A549 (cell line): Measurements from ENCODE around the gene MAPK8IP3. TPM values are rescaled to one million over a fixed set of nuclear protein-coding genes. Genes with fewer than 3 reads are reported as not detected.

Experiments
- ATAC-seq, 2 experiments: fragments of 200-7000 bp in 1 of 2; fragments of >200 bp in 1 of 2; cut with Nextera tagmentation in 1 of 2; cut with Tn5 transposase in 1 of 2; 3 replicates each; pipeline versions ENCODE4 v1.8.0 to v1.9.1; 2018 to 2020; ENCODE audit warnings: mild to moderate bottlenecking in 1 of 2, moderate library complexity in 1 of 2
- CTCF ChIA-PET: fragments of 300-600 bp; sonication (Branson Sonifier 250); formaldehyde crosslinking; extraction: SDS; loops from one replicate; lab custom pipeline; 2021; ENCODE audit warnings: antibody characterized with exemption, inconsistent platforms; lab: Yijun Ruan, JAX
- POLR2A ChIA-PET: fragments of 350-600 bp; formaldehyde crosslinking; extraction: SDS; loops from one replicate; lab custom pipeline; 2021; ENCODE audit warnings: antibody characterized with exemption, inconsistent platforms; lab: Yijun Ruan, JAX
- DNase-seq, 2 experiments: peaks; one replicate each; pipeline versions ENCODE4 v3.0.0 to v3.0.0-alpha.2; 2011 to 2016; ENCODE audit warnings: low read depth in 1 of 2, low spot score in 1 of 2
- FAIRE-seq: peaks from 2 replicates; lab custom pipeline; 2011; peaks lifted over from hg19 to GRCh38; lab: Jason Lieb, UNC
- H3K27ac ChIP-seq, 2 experiments: fragments of >200 bp; sonication (Bioruptor Twin); formaldehyde crosslinking; 3 replicates each; pipeline ENCODE4 v1.5.1; 2016 to 2017
- H3K4me1 ChIP-seq: fragments of >200 bp; sonication (Bioruptor Twin); formaldehyde crosslinking; 3 replicates; pipeline ENCODE4 v1.6.1; 2016
- H3K4me2 ChIP-seq: fragments of >200 bp; sonication (Bioruptor Twin); formaldehyde crosslinking; 3 replicates; pipeline ENCODE4 v1.6.1; 2016
- H3K4me3 ChIP-seq: fragments of >200 bp; sonication (Bioruptor Twin); formaldehyde crosslinking; 3 replicates; pipeline ENCODE4 v1.5.1; 2016
- H3K9me3 ChIP-seq: fragments of >200 bp; sonication (Bioruptor Twin); formaldehyde crosslinking; 3 replicates; pipeline ENCODE4 v1.6.1; 2016
- CBX8 ChIP-seq: fragments of 200-600 bp; sonication (generic); IDR thresholded peaks from 2 replicates; pipeline ENCODE4 v1.6.1; 2016
- CHD4 ChIP-seq: fragments of 200-600 bp; sonication (generic); IDR thresholded peaks from 2 replicates; pipeline ENCODE4 v1.6.1; 2016; ENCODE audit warnings: antibody characterized with exemption, mild to moderate bottlenecking, borderline replicate concordance
- EHMT2 ChIP-seq: fragments of 200-600 bp; sonication (generic); IDR thresholded peaks from 2 replicates; pipeline ENCODE4 v1.6.1; 2016; ENCODE audit warnings: antibody characterized with exemption, low read depth, mild to moderate bottlenecking, moderate library complexity
- FOXS1 ChIP-seq: fragments of 250-450 bp; sonication (Bioruptor Pico); IDR thresholded peaks from 2 replicates; pipeline ENCODE4 v1.5.0; 2020; ENCODE audit warnings: mild to moderate bottlenecking, moderate library complexity
- HEYL ChIP-seq: fragments of 250-450 bp; sonication (Bioruptor Pico); IDR thresholded peaks from 2 replicates; pipeline ENCODE4 v1.8.0; 2021; ENCODE audit warnings: mild to moderate bottlenecking, moderate library complexity
- HOXA7 ChIP-seq: fragments of 250-450 bp; sonication (Bioruptor Pico); IDR thresholded peaks from 2 replicates; pipeline ENCODE4 v1.5.0; 2020; ENCODE audit warnings: mild to moderate bottlenecking, moderate library complexity
- HOXB5 ChIP-seq: fragments of 250-450 bp; sonication (Bioruptor Pico); IDR thresholded peaks from 2 replicates; pipeline ENCODE4 v1.5.0; 2020; ENCODE audit warnings: mild to moderate bottlenecking, moderate library complexity
- JUNB ChIP-seq: fragments of >200 bp; sonication (Bioruptor Twin); formaldehyde crosslinking; IDR thresholded peaks from 2 replicates; pipeline ENCODE4 v1.6.1; 2016
- KDM5A ChIP-seq: fragments of 200-600 bp; sonication (generic); IDR thresholded peaks from 2 replicates; pipeline ENCODE4 v1.6.1; 2016; ENCODE audit warnings: antibody characterized with exemption, mild to moderate bottlenecking
- MAFK ChIP-seq: fragments of 450-650 bp; IDR thresholded peaks from 2 replicates; pipeline ENCODE4 v1.6.1; 2014; ENCODE audit not compliant: partially characterized antibody
- MAZ ChIP-seq: fragments of 150-350 bp; IDR thresholded peaks from 2 replicates; pipeline ENCODE4 v1.6.1; 2014; ENCODE audit warnings: antibody characterized with exemption, low read depth, low read length, borderline replicate concordance
- NFE2L2 ChIP-seq: fragments of 150-350 bp; conservative IDR thresholded peaks from 2 replicates; pipeline ENCODE4 v1.6.1; 2014; ENCODE audit warnings: low read length
- PHF8 ChIP-seq: fragments of 200-600 bp; sonication (generic); IDR thresholded peaks from 2 replicates; pipeline ENCODE4 v1.6.1; 2016; ENCODE audit warnings: low read depth, mild to moderate bottlenecking, antibody characterized with exemption, moderate library complexity, borderline replicate concordance
- POLR2AphosphoS2 ChIP-seq: conservative IDR thresholded peaks from 2 replicates; pipeline ENCODE4 v1.6.1; 2012; ENCODE audit warnings: low read length, improper control_type of control experiment, inconsistent platforms
- RARB ChIP-seq: fragments of 250-450 bp; sonication (Bioruptor Pico); IDR thresholded peaks from 2 replicates; pipeline ENCODE4 v1.8.0; 2021; ENCODE audit warnings: mild to moderate bottlenecking, moderate library complexity
- RNF2 ChIP-seq: fragments of 200-600 bp; sonication (generic); IDR thresholded peaks from 2 replicates; pipeline ENCODE4 v1.6.1; 2016; ENCODE audit warnings: low read depth, mild to moderate bottlenecking, antibody characterized with exemption, moderate library complexity, borderline replicate concordance
- SREBF2 ChIP-seq: fragments of 450-650 bp; IDR thresholded peaks from 2 replicates; pipeline ENCODE4 v1.6.1; 2014; ENCODE audit warnings: mild to moderate bottlenecking, moderate library complexity
- TP53 ChIP-seq: fragments of 250-450 bp; sonication (Bioruptor Pico); IDR thresholded peaks from 2 replicates; pipeline ENCODE4 v1.5.0; 2021; ENCODE audit warnings: mild to moderate bottlenecking, moderate library complexity
- ZC3H11A ChIP-seq: fragments of 450-650 bp; IDR thresholded peaks from 2 replicates; pipeline ENCODE4 v1.6.1; 2014; ENCODE audit warnings: antibody characterized with exemption, mild to moderate bottlenecking
- ZFP36 ChIP-seq: fragments of 450-650 bp; IDR thresholded peaks from 2 replicates; pipeline ENCODE4 v1.6.1; 2014; ENCODE audit warnings: borderline replicate concordance; ENCODE audit not compliant: partially characterized antibody
- ZNF302 ChIP-seq: fragments of 250-450 bp; sonication (Bioruptor Pico); IDR thresholded peaks from 2 replicates; pipeline ENCODE4 v1.9.0; 2021; ENCODE audit warnings: inconsistent platforms, mild to moderate bottlenecking, moderate library complexity
- ZSCAN20 ChIP-seq: fragments of 250-450 bp; sonication (Bioruptor Pico); IDR thresholded peaks from 2 replicates; pipeline ENCODE4 v1.8.0; 2022; ENCODE audit warnings: mild to moderate bottlenecking, moderate library complexity
- WGBS: methylation state at CpG from one replicate; pipeline ENCODE4 v1.1.6; 2017; ENCODE audit errors: missing lambda C conversion rate; 5-methylcytosine and 5-hydroxymethylcytosine counted together
- polyA plus RNA-seq, 4 experiments: library from polyadenylated mRNA; depleted of rRNA in 3 of 4; stranded (reverse); fragments of >200 nt; fragmentation: RNase III in 1 of 4; extraction: RNeasy Plus Mini Kit Qiagen cat#74134 plus additional on column Dnase treatment in 1 of 4; gene quantifications; 2 replicates in 3 of 4; 3 replicates in 1 of 4; pipeline ENCODE4 v1.2.3, GENCODE V29; 2011 to 2017
- TF ChIP-seq, protein P1 (sequence below): fragments of >200 bp; sonication (Bioruptor Twin); formaldehyde crosslinking; IDR thresholded peaks from 3 replicates; pipeline ENCODE4 v1.6.1; 2016
- TF ChIP-seq, protein P2 (sequence below): fragments of 250-450 bp; sonication (Bioruptor Pico); IDR thresholded peaks from 2 replicates; pipeline ENCODE4 v1.5.0; 2020; ENCODE audit warnings: low read depth, mild to moderate bottlenecking, moderate library complexity
- TF ChIP-seq, protein P3 (sequence below): fragments of >200 bp; sonication (Bioruptor Twin); formaldehyde crosslinking; IDR thresholded peaks from 3 replicates; pipeline ENCODE4 v1.5.1; 2016
- TF ChIP-seq, protein P4 (sequence below): fragments of 450-650 bp; IDR thresholded peaks from 2 replicates; pipeline ENCODE4 v1.6.1; 2014; ENCODE audit warnings: antibody characterized with exemption
- TF ChIP-seq, protein P5 (sequence below): IDR thresholded peaks from 2 replicates; pipeline ENCODE4 v1.6.1; 2012

Gene MAPK8IP3
- polyA plus RNA-seq, 2 of the 4 experiments (the other 2 are of a cell fraction): 12.0 to 53.3 TPM

DNA sequence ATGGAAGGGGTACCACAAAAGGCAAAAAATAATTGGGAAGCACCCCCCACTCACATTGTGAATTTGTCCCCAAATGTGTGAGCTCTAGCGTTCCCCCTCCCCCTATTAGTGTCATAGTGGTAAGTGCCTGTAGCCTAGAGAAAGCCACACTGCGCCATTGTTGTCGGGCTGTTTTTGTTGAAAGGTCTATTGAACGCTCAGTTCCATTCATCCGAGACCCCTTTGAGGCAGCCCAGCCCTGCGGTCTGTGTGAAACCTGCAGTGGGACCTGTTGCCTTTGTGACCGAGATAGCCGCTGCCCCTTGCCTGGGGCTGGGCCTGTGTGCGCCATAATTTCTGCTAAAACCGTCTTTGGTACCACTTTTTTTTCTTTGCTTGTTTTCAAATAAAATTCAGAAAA lies 25.0 kb upstream of the MAPK8IP3 start:
- CTCF ChIA-PET: interaction anchor here (0.8 to 1.9 kb wide), 3 partner anchors 11 to 25 kb away, joined by 3 to 6 read pairs (median 5); partner anchors contain the start of gene MAPK8IP3
- Histone ChIP-seq H3K4me3 (no peak overlapping the region), H3K4me2 (peak overlapping the region; percentile 85; the same call in 1 of the 3 replicates), H3K9me3 (no peaks in the 10 kb centered on the region), H3K4me1 (peaks cover 25% of the 10 kb centered on the region), H3K27ac (no peak overlapping the region)
- TF ChIP-seq ZNF302 (CRISPR knock-in tag) (no peak), NFE2L2 (no peak), EHMT2 (no peak), HOXA7 (CRISPR knock-in tag) (no peak), ZSCAN20 (CRISPR knock-in tag) (no peak), POLR2AphosphoS2 (no peak), RNF2 (no peak), PHF8 (no peak), JUNB (no peak), HEYL (CRISPR knock-in tag) (no peak), CHD4 (no peak), KDM5A (no peak), ZC3H11A (no peak), CBX8 (no peak), TP53 (CRISPR knock-in tag) (no peak), MAZ (no peak)
- TF ChIP-seq, protein P1, sequence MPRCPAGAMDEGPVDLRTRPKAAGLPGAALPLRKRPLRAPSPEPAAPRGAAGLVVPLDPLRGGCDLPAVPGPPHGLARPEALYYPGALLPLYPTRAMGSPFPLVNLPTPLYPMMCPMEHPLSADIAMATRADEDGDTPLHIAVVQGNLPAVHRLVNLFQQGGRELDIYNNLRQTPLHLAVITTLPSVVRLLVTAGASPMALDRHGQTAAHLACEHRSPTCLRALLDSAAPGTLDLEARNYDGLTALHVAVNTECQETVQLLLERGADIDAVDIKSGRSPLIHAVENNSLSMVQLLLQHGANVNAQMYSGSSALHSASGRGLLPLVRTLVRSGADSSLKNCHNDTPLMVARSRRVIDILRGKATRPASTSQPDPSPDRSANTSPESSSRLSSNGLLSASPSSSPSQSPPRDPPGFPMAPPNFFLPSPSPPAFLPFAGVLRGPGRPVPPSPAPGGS: no peak
- TF ChIP-seq, protein P2, sequence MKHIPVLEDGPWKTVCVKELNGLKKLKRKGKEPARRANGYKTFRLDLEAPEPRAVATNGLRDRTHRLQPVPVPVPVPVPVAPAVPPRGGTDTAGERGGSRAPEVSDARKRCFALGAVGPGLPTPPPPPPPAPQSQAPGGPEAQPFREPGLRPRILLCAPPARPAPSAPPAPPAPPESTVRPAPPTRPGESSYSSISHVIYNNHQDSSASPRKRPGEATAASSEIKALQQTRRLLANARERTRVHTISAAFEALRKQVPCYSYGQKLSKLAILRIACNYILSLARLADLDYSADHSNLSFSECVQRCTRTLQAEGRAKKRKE (CRISPR knock-in tag): no peak
- TF ChIP-seq, protein P3, sequence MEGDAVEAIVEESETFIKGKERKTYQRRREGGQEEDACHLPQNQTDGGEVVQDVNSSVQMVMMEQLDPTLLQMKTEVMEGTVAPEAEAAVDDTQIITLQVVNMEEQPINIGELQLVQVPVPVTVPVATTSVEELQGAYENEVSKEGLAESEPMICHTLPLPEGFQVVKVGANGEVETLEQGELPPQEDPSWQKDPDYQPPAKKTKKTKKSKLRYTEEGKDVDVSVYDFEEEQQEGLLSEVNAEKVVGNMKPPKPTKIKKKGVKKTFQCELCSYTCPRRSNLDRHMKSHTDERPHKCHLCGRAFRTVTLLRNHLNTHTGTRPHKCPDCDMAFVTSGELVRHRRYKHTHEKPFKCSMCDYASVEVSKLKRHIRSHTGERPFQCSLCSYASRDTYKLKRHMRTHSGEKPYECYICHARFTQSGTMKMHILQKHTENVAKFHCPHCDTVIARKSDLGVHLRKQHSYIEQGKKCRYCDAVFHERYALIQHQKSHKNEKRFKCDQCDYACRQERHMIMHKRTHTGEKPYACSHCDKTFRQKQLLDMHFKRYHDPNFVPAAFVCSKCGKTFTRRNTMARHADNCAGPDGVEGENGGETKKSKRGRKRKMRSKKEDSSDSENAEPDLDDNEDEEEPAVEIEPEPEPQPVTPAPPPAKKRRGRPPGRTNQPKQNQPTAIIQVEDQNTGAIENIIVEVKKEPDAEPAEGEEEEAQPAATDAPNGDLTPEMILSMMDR: no peak
- DNase-seq: no peak
- ATAC-seq: no peak
- no peak for FAIRE-seq
- 93% methylated on average over 10 of the region's 10 CpGs for WGBS
- POLR2A ChIA-PET: interaction anchor here (1.9 kb wide), 1 partner anchor 25 kb away, joined by 4 read pairs; the partner anchor contains the start of gene MAPK8IP3

DNA sequence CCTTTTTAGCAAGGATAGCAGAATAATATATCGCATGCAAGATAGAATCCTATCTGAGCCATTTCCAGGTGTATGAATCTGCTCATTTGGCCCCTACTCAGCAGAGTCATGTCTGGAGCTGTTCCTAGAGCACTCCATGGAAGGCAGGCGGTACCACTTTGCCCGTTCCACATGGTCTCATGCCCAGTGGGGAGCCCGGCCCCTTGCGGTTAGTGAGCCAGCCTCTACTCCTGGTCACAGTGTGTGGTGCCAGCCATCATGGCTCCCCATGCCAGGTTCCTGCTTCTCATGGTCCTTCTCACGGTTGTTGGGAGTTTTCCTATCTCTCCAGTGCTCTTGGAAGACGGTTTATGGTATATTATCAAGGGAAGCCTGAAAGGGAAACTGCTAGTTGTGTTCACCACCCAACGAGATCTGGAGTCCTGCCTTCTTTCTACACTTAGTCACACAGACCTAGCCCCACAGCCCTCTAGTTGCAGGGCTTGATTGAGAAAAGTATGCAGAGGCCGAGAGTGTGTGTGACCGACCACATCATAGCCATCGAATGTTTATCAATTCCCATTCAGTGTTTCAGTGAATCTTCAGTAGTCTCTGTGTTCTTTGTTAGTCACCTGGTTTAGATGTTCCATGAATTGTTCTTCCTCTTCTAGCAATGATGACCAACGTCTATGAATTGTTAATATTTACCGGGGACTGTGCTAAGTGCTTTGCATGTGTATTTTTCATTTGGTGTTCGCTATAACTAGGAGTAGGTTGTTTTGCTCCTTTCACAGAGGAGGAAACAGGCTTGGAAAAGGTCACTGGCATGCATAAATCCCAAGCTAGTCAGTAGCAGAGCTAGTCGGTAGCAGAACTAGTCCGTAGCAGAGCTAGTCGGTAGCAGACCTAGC lies 18.3 kb upstream of the MAPK8IP3 start:
- TF ChIP-seq RARB (CRISPR knock-in tag) (no peak), MAFK (peak; percentile 10), SREBF2 (no peak), FOXS1 (CRISPR knock-in tag) (peak; percentile 11; the same call in 1 of the 2 replicates), ZFP36 (no peak), HOXB5 (no peak), NFE2L2 (no peak)
- TF ChIP-seq, protein P2 (CRISPR knock-in tag): 0 out of 2 replicates have a peak, but pooled peaks have one; percentile 55
- TF ChIP-seq, protein P4, sequence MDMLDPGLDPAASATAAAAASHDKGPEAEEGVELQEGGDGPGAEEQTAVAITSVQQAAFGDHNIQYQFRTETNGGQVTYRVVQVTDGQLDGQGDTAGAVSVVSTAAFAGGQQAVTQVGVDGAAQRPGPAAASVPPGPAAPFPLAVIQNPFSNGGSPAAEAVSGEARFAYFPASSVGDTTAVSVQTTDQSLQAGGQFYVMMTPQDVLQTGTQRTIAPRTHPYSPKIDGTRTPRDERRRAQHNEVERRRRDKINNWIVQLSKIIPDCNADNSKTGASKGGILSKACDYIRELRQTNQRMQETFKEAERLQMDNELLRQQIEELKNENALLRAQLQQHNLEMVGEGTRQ: no peak
- TF ChIP-seq, protein P5, sequence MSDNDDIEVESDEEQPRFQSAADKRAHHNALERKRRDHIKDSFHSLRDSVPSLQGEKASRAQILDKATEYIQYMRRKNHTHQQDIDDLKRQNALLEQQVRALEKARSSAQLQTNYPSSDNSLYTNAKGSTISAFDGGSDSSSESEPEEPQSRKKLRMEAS: 0 out of 2 replicates have a peak, but pooled peaks have one; percentile 19
- Histone ChIP-seq H3K4me2 (peak overlapping the region; percentile 79), H3K4me1 (peaks cover 65% of the 10 kb centered on the region), H3K4me3 (no peak overlapping the region; the same call in 2 of the 3 replicates), H3K9me3 (no peaks in the 10 kb centered on the region), H3K27ac (peak overlapping the region; percentile 85 to 95)
- ATAC-seq (no peak), FAIRE-seq (no peak), DNase-seq (peak in 1 of 2 experiments; percentile 33)
- 42% methylated on average over 17 of the region's 17 CpGs for WGBS
- POLR2A ChIA-PET: no interaction called here
- CTCF ChIA-PET: interaction anchor here (0.7 to 5.3 kb wide), 4 partner anchors 9 to 36 kb away, joined by 3 to 72 read pairs (median 4); partner anchors contain the start of gene MAPK8IP3
